Activated naive CD8-positive, alpha-beta T cell treated with anti-CD3 and anti-CD28 coated beads, Interleukin-2, amount 10 ng/mL, durations not matched to agents 7 days and 5 days (primary cell): ENCODE data around the gene KRT4. TPM values are rescaled to one million over a fixed set of nuclear protein-coding genes. Genes with fewer than 3 reads are reported as not detected.
A peak's percentile ranks its signal among the peaks of the same experiment; 100 is the strongest.
"Not testable (repeated sequence)": the region's sequence is repeated elsewhere in the genome, so short reads cannot be mapped to it uniquely, and the experiment has no call there.

ENCODE experiments used
- ATAC-seq: fragments of 150-1000 bp; cut with Tn5 transposase; one replicate; pipeline ENCODE4 v1.10.0; 2021; ENCODE audit warnings: low read depth, moderate library complexity
- POLR2A ChIA-PET: fragments of 350-600 bp; sonication (Branson Sonifier 250); formaldehyde crosslinking; loops from one replicate; lab custom pipeline; 2021; ENCODE audit warnings: antibody characterized with exemption; lab: Charles Lee
- DNase-seq: peaks from one replicate; pipeline ENCODE4 v3.0.0; 2021
- H3K27ac Mint-ChIP-seq: one replicate; pipeline ENCODE4 v1.8.0; 2022; ENCODE audit warnings: mild to moderate bottlenecking, mixed read lengths
- H3K27me3 Mint-ChIP-seq: one replicate; pipeline ENCODE4 v1.8.0; 2022; ENCODE audit warnings: mild to moderate bottlenecking, moderate library complexity, mixed read lengths
- H3K36me3 Mint-ChIP-seq: one replicate; pipeline ENCODE4 v1.8.0; 2021; ENCODE audit warnings: mild to moderate bottlenecking, mixed read lengths
- H3K4me1 Mint-ChIP-seq: one replicate; pipeline ENCODE4 v1.8.0; 2021; ENCODE audit warnings: mixed read lengths
- H3K4me3 Mint-ChIP-seq: one replicate; pipeline ENCODE4 v1.8.0; 2022; ENCODE audit warnings: mild to moderate bottlenecking, moderate library complexity, mixed read lengths
- H3K9me3 Mint-ChIP-seq: one replicate; pipeline ENCODE4 v1.8.0; 2021; ENCODE audit warnings: mixed read lengths
- total RNA-seq, 2 experiments: library from RNA; stranded (reverse); gene quantifications; one replicate each; pipeline ENCODE4 v1.2.3, GENCODE V29; 2021

KRT4 gene
- total RNA-seq, 2 experiments from 2014 or later = not detected

DNA sequence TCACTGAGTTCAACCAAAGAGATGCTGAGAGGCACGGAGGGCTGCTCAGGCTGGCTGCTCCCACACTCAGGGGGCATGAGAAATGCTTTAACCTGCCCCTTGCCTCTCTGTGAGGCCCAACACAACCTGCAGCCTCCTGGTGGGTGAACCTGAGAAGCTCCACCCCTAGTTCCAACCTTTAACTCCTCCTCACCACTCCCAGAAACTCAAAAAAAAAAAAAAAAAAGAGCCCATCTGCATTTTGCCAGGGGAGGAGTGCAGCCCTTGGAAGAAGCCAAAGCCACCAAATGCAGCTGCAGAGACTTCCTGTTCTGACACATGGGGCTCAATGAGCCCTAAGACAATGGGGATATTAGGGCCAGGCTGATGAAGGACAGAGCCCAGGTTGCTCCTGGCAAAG, 8.9 kb downstream of the KRT4 start:
- ATAC-seq = no peak
- Mint-ChIP-seq H3K36me3 (no peaks in the 10 kb centered on the region), H3K27ac (no peak overlapping the region), H3K27me3 (peaks cover 5% of the 10 kb centered on the region), H3K4me3 (no peak overlapping the region), H3K9me3 (no peaks in the 10 kb centered on the region), H3K4me1 (no peaks in the 10 kb centered on the region)
- no peak for DNase-seq
- POLR2A ChIA-PET = no interaction called here

DNA sequence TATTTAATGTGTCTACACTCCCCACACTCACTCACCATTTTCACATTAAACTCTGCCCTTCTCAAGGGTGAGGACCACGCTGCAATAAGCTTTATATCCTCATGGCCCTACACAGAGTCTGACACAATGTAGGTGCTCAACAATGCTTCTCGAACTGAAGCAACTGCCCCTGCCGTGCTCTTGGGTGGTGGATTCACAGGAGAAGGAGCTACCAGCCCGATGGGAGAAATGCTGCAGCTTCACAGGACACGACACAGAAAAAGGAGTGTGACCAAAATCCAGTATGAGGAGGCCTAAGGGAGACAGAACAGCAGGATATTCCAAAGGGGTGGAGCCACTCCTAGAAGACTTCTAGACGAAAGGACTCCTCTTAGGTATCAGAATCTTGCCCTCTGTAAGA, 11.5 kb downstream of the KRT4 start:
- Mint-ChIP-seq H3K36me3 (no peaks in the 10 kb centered on the region), H3K4me3 (no peak overlapping the region), H3K4me1 (no peaks in the 10 kb centered on the region), H3K27me3 (peaks cover 3% of the 10 kb centered on the region), H3K9me3 (no peaks in the 10 kb centered on the region), H3K27ac (no peak overlapping the region)
- DNase-seq = no peak
- POLR2A ChIA-PET = no interaction called here
- ATAC-seq = no peak

- Mint-ChIP-seq H3K9me3 (no peaks in the 10 kb centered on the region), H3K27me3 (peaks cover 3% of the 10 kb centered on the region), H3K27ac (no peak overlapping the region), H3K4me1 (no peaks in the 10 kb centered on the region), H3K4me3 (no peak overlapping the region), H3K36me3 (no peaks in the 10 kb centered on the region)
- POLR2A ChIA-PET = interaction anchor here (0.6 kb wide), 1 partner anchor 62 kb away, joined by 4 read pairs; no protein-coding TSS in a partner anchor
- no peak for DNase-seq
- ATAC-seq = no peak
Measured at GRCh38 chr12:52801773-52802172, 12.1 kb downstream of the KRT4 start.

DNA sequence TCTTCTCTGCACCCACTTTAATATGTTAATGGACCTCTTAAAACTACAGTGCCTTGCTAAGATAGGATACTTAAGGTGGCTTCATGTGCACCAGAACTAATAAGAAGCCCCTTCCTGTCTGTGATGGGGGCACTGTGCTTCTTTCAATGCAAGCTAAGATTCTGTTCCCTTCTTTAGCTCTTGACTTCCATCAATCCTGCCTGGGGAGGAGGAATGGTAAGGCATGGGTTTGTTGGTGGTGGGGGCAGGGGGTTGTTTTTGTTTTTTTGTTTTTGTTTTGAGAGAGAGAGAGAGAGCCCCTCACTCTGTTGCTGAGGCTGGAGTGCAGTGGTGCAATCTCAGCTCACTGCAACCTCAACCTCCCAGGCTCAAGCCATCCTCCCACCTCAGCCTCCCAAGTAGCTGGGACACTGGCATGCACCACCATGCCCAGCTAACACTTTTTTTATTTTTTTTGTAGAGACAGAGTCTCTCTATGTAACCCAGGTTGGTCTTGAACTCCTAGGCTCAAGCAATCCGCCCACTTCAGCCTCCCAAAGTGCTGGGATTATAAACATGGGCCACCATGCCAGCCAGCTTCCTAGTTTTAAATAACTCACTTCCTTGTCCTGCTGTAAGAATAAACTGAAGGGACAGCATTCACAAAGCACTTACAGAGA, 13.5 kb downstream of the KRT4 start:
- no peak for ATAC-seq
- no peak for DNase-seq
- no peak overlapping the region for H3K4me3 Mint-ChIP-seq
- H3K27me3 Mint-ChIP-seq = no peaks in the 10 kb centered on the region
- POLR2A ChIA-PET = no interaction called here
- no peaks in the 10 kb centered on the region for H3K36me3 Mint-ChIP-seq
- H3K9me3 Mint-ChIP-seq = no peaks in the 10 kb centered on the region
- H3K4me1 Mint-ChIP-seq = no peaks in the 10 kb centered on the region
- H3K27ac Mint-ChIP-seq = no peak overlapping the region

GRCh38 chr12:52799505-52800211, 14.3 kb downstream of the KRT4 start:
- POLR2A ChIA-PET = no interaction called here
- no peaks in the 10 kb centered on the region for H3K27me3 Mint-ChIP-seq
- no peak for DNase-seq
- H3K36me3 Mint-ChIP-seq = no peaks in the 10 kb centered on the region
- no peak overlapping the region for H3K27ac Mint-ChIP-seq
- H3K4me1 Mint-ChIP-seq = peaks cover under 1% of the 10 kb centered on the region
- no peaks in the 10 kb centered on the region for H3K9me3 Mint-ChIP-seq
- no peak for ATAC-seq
- H3K4me3 Mint-ChIP-seq = no peak overlapping the region

DNA sequence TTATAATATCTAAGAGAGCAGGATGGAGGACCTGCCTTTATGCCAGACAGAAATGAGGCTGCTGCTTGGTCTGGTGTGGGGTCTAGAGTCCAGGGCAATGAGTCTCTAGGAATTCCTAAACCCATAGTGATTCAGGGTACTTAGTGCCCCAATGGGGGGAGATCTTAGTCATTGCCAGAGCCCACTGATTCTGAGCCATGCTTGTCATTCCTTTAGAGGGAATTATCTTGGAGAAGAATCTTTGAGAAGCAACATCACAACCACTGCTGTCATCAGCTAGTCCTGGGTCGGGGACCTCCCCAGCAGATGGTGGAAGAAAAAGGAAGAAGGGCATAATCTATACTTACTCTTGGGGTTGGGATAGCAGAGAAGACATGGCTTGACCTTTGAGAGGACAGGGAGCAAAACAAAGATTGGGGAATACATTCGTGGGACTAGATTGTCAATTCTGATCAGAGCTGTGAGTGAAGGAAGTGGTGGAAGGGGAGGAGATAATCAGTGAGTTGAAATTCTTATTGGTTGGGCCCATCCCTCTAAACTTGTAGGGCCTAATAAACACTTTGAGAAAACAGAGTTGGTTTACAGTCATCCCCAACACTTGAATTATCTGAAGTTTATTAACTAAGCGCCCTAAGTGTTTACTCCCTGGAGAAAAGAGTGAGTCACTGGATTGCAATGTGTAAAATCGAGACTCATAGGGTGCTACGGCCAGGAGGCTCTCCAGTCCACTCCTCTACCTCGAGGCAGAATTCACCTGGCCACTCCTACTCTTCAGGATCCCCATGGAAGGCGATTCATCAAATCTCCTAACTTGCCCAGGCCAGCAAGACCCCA, 15.0 kb downstream of the KRT4 start:
- Mint-ChIP-seq H3K27ac (no peak overlapping the region), H3K4me3 (no peak overlapping the region), H3K27me3 (no peaks in the 10 kb centered on the region), H3K9me3 (no peaks in the 10 kb centered on the region), H3K4me1 (peaks cover 8% of the 10 kb centered on the region), H3K36me3 (no peaks in the 10 kb centered on the region)
- ATAC-seq (no peak), DNase-seq (no peak)
- POLR2A ChIA-PET = no interaction called here

DNA sequence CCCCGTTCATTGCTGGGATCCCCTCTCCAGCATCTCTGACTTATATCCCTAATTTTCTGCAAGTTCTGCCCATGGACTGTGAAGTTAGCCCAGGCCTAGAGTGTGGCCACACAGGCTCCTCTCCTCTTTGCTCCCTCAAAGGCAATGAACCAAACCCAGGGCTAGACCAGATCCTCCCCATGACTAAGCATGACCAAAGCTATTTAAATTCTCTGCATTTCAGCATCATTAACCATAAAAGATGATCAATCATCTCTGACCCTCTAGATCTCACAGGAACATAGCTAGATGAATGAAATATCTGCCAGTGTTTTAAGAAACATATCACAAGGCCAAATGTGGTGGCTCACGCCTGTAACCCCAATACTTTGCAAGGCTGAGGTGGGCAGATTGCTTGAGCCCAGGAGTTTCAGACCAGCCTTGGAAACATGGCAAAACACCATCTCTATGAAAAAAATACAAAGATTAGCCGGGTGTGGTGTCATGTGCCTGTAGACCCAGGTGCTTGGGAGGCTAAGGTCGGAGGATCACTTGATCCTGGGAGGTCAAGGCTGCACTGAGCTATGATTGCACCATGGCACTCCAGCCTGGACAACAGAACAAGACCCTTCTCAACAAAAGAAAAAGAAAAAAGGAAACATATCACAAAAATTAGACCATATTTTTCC, 15.8 kb downstream of the KRT4 start:
- H3K27me3 Mint-ChIP-seq = no peaks in the 10 kb centered on the region
- no peaks in the 10 kb centered on the region for H3K36me3 Mint-ChIP-seq
- POLR2A ChIA-PET = no interaction called here
- DNase-seq = no peak
- peaks cover 8% of the 10 kb centered on the region for H3K4me1 Mint-ChIP-seq
- no peak for ATAC-seq
- no peaks in the 10 kb centered on the region for H3K9me3 Mint-ChIP-seq
- H3K27ac Mint-ChIP-seq = no peak overlapping the region
- no peak overlapping the region for H3K4me3 Mint-ChIP-seq

DNA sequence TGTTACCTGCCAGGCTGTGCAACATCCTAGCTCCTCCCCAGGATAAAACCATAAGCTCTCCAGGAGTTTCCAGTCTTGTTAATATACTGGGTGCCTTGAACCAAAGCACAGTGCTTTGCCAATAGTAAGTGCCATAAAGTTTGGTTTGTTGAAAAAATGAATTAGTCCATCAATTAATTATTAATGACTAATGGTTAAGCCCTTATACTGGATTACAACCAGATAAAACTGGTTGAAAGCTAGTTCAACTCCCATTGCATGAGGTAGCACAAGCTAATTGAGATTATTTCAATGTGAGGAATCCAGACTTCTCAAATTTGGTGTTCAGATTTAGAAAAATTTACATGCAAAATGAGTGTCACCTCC, 16.4 kb downstream of the KRT4 start:
- peaks cover 2% of the 10 kb centered on the region for H3K27me3 Mint-ChIP-seq
- POLR2A ChIA-PET = no interaction called here
- H3K9me3 Mint-ChIP-seq = no peaks in the 10 kb centered on the region
- ATAC-seq (no peak), DNase-seq (no peak)
- no peak overlapping the region for H3K27ac Mint-ChIP-seq
- H3K4me1 Mint-ChIP-seq = peaks cover 10% of the 10 kb centered on the region
- no peak overlapping the region for H3K4me3 Mint-ChIP-seq
- H3K36me3 Mint-ChIP-seq = no peaks in the 10 kb centered on the region

GRCh38 chr12:52796839-52797528, 16.9 kb downstream of the KRT4 start:
- H3K4me1 Mint-ChIP-seq = peaks cover 11% of the 10 kb centered on the region
- DNase-seq = no peak
- ATAC-seq = no peak
- POLR2A ChIA-PET = no interaction called here
- peaks cover 4% of the 10 kb centered on the region for H3K27me3 Mint-ChIP-seq
- H3K27ac Mint-ChIP-seq = no peak overlapping the region
- H3K4me3 Mint-ChIP-seq = no peak overlapping the region
- H3K9me3 Mint-ChIP-seq = no peaks in the 10 kb centered on the region
- H3K36me3 Mint-ChIP-seq = no peaks in the 10 kb centered on the region

DNA sequence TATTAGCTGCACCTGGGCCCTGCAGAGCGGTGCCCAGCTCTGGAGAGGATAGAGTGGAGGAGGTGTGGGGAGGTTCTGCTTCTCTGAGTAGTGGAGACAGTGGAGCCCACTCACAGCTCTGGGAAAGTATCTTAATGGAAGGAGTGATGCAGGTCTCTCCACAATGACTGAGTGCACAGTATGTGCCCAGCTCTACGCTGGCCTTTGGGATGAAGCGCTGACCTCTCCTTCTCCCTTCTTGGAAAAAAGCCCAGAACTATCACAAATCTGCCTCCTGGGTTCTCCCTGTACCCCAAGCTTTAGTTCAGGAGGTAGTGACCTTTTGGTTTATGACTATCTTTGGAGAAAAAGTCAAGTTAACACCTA, 17.5 kb downstream of the KRT4 start:
- no peak for ATAC-seq
- Mint-ChIP-seq H3K4me1 (peaks cover 11% of the 10 kb centered on the region), H3K9me3 (no peaks in the 10 kb centered on the region), H3K36me3 (no peaks in the 10 kb centered on the region), H3K27ac (no peak overlapping the region), H3K27me3 (peaks cover 4% of the 10 kb centered on the region), H3K4me3 (no peak overlapping the region)
- no peak for DNase-seq
- POLR2A ChIA-PET = no interaction called here

- H3K4me3 Mint-ChIP-seq = no peak within 1 kb of the TSS
- H3K27ac Mint-ChIP-seq = peak within 1 kb of the TSS; percentile 15
- ATAC-seq = no peak
- peaks cover 11% of the 10 kb centered on the region for H3K4me1 Mint-ChIP-seq
- peaks cover 4% of the 10 kb centered on the region for H3K27me3 Mint-ChIP-seq
- POLR2A ChIA-PET = no interaction called here
- H3K36me3 Mint-ChIP-seq = no peaks in the 10 kb centered on the region
- no peak for DNase-seq
- no peaks in the 10 kb centered on the region for H3K9me3 Mint-ChIP-seq
Measured at GRCh38 chr12:52795694-52796428, 18.1 kb downstream of the KRT4 start, which contains the start of gene KRT3. Gene KRT3, minus strand, starts transcription at chr12:52796117. Its CDS starts 75 bp downstream, at chr12:52796042.

DNA sequence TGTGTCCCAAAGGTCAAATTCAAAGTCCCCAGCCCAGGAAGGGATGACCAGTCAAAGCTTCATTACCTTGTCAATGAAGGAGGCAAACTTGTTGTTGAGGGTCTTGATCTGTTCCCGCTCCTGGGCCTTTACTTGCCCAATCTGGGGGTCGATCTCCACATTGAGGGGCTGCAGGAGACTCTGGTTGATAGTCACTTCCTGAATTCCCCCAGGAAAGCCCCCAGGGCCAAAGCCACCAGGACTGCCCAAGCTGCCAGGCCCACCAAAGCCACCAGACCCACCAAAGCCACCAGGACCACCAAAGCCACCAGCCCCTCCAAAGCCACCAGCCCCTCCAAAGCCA, 18.6 kb downstream of the KRT4 start:
- POLR2A ChIA-PET = not testable (repeated sequence)

More for the DNA sequence above, 18.6 kb downstream of the KRT4 start:
- peaks cover 13% of the 10 kb centered on the region for H3K4me1 Mint-ChIP-seq
- not testable (repeated sequence) for ATAC-seq, H3K9me3 Mint-ChIP-seq, H3K36me3 Mint-ChIP-seq, H3K4me3 Mint-ChIP-seq, DNase-seq, H3K27me3 Mint-ChIP-seq
- H3K27ac Mint-ChIP-seq = peak overlapping the region; percentile 15
